A549 (cell line): ENCODE measurements around the gene THOC2. TPM values are rescaled to one million over a fixed set of nuclear protein-coding genes. Genes with fewer than 3 reads are reported as not detected.
A peak's percentile ranks its signal among the peaks of the same experiment; 100 is the strongest.

Experiments used
- ATAC-seq, 2 experiments: fragments of 200-7000 bp in 1 of 2; fragments of >200 bp in 1 of 2; cut with Nextera tagmentation in 1 of 2; cut with Tn5 transposase in 1 of 2; 3 replicates each; pipeline versions ENCODE4 v1.8.0 to v1.9.1; 2018 to 2020; ENCODE audit warnings: mild to moderate bottlenecking in 1 of 2, moderate library complexity in 1 of 2
- CTCF ChIA-PET: fragments of 300-600 bp; sonication (Branson Sonifier 250); formaldehyde crosslinking; extraction: SDS; loops from one replicate; lab custom pipeline; 2021; ENCODE audit warnings: antibody characterized with exemption, inconsistent platforms; lab: Yijun Ruan, JAX
- POLR2A ChIA-PET: fragments of 350-600 bp; formaldehyde crosslinking; extraction: SDS; loops from one replicate; lab custom pipeline; 2021; ENCODE audit warnings: antibody characterized with exemption, inconsistent platforms; lab: Yijun Ruan, JAX
- DNase-seq, 2 experiments: peaks; one replicate each; pipeline versions ENCODE4 v3.0.0 to v3.0.0-alpha.2; 2011 to 2016; ENCODE audit warnings: low read depth in 1 of 2, low spot score in 1 of 2
- FAIRE-seq: peaks from 2 replicates; lab custom pipeline; 2011; peaks lifted over from hg19 to GRCh38; lab: Jason Lieb, UNC
- H3K27ac ChIP-seq, 2 experiments: fragments of >200 bp; sonication (Bioruptor Twin); formaldehyde crosslinking; 3 replicates each; pipeline ENCODE4 v1.5.1; 2016 to 2017
- H3K4me1 ChIP-seq: fragments of >200 bp; sonication (Bioruptor Twin); formaldehyde crosslinking; 3 replicates; pipeline ENCODE4 v1.6.1; 2016
- H3K4me2 ChIP-seq: fragments of >200 bp; sonication (Bioruptor Twin); formaldehyde crosslinking; 3 replicates; pipeline ENCODE4 v1.6.1; 2016
- H3K4me3 ChIP-seq: fragments of >200 bp; sonication (Bioruptor Twin); formaldehyde crosslinking; 3 replicates; pipeline ENCODE4 v1.5.1; 2016
- H3K9me3 ChIP-seq: fragments of >200 bp; sonication (Bioruptor Twin); formaldehyde crosslinking; 3 replicates; pipeline ENCODE4 v1.6.1; 2016
- BHLHE40 ChIP-seq: IDR thresholded peaks from 2 replicates; pipeline ENCODE4 v1.6.1; 2012; ENCODE audit warnings: low read depth, low read length, inconsistent platforms
- CBX2 ChIP-seq: fragments of 200-600 bp; sonication (generic); IDR thresholded peaks from 2 replicates; pipeline ENCODE4 v1.6.1; 2016; ENCODE audit warnings: low read depth, mild to moderate bottlenecking, borderline replicate concordance
- CHD2 ChIP-seq: fragments of 150-350 bp; IDR thresholded peaks from 2 replicates; pipeline ENCODE4 v1.6.1; 2014; ENCODE audit warnings: low read length; ENCODE audit not compliant: partially characterized antibody
- EHF ChIP-seq: fragments of 250-450 bp; sonication (Bioruptor Pico); IDR thresholded peaks from 2 replicates; pipeline ENCODE4 v1.5.0; 2020; ENCODE audit warnings: mild to moderate bottlenecking
- EP300 ChIP-seq, 2 experiments: fragments of >200 bp; sonication (Bioruptor Twin); formaldehyde crosslinking; IDR thresholded peaks; 2 replicates in 1 of 2; 3 replicates in 1 of 2; pipeline ENCODE4 v1.6.1; 2016 to 2017
- ESRRA ChIP-seq: fragments of 150-350 bp; IDR thresholded peaks from 2 replicates; pipeline ENCODE4 v1.6.1; 2014; ENCODE audit warnings: mild to moderate bottlenecking, low read length, borderline replicate concordance
- FOSL2 ChIP-seq, 2 experiments: fragments of 450-650 bp in 1 of 2; fragments of >200 bp in 1 of 2; sonication (Bioruptor Twin) in 1 of 2; formaldehyde crosslinking; IDR thresholded peaks; 2 replicates each; pipeline versions ENCODE4 v1.5.0 to v1.6.1; 2016 to 2020; ENCODE audit warnings: mild to moderate bottlenecking in 1 of 2, moderate library complexity in 1 of 2
- FOXS1 ChIP-seq: fragments of 250-450 bp; sonication (Bioruptor Pico); IDR thresholded peaks from 2 replicates; pipeline ENCODE4 v1.5.0; 2020; ENCODE audit warnings: mild to moderate bottlenecking, moderate library complexity
- HDAC2 ChIP-seq: fragments of 200-600 bp; sonication (generic); IDR thresholded peaks from 2 replicates; pipeline ENCODE4 v1.6.1; 2016
- HMGXB4 ChIP-seq: fragments of 250-450 bp; sonication (Bioruptor Pico); IDR thresholded peaks from 2 replicates; pipeline ENCODE4 v1.5.0; 2021; ENCODE audit warnings: mild to moderate bottlenecking, moderate library complexity, borderline replicate concordance
- HOXB13 ChIP-seq: fragments of 250-450 bp; sonication (Bioruptor Pico); IDR thresholded peaks from 2 replicates; pipeline ENCODE4 v1.5.0; 2020; ENCODE audit warnings: low read depth, mild to moderate bottlenecking, moderate library complexity
- HOXB5 ChIP-seq: fragments of 250-450 bp; sonication (Bioruptor Pico); IDR thresholded peaks from 2 replicates; pipeline ENCODE4 v1.5.0; 2020; ENCODE audit warnings: mild to moderate bottlenecking, moderate library complexity
- JUN ChIP-seq, 2 experiments: fragments of >200 bp; sonication (Bioruptor Twin); formaldehyde crosslinking; IDR thresholded peaks; 2 replicates in 1 of 2; 3 replicates in 1 of 2; pipeline ENCODE4 v1.6.1; 2016 to 2017
- KDM1A ChIP-seq: fragments of 200-600 bp; sonication (generic); IDR thresholded peaks from 2 replicates; pipeline ENCODE4 v1.6.1; 2016; ENCODE audit warnings: low read depth, mild to moderate bottlenecking
- KDM5A ChIP-seq: fragments of 200-600 bp; sonication (generic); IDR thresholded peaks from 2 replicates; pipeline ENCODE4 v1.6.1; 2016; ENCODE audit warnings: antibody characterized with exemption, mild to moderate bottlenecking
- MAZ ChIP-seq: fragments of 150-350 bp; IDR thresholded peaks from 2 replicates; pipeline ENCODE4 v1.6.1; 2014; ENCODE audit warnings: antibody characterized with exemption, low read depth, low read length, borderline replicate concordance
- NFE2L2 ChIP-seq: fragments of 150-350 bp; conservative IDR thresholded peaks from 2 replicates; pipeline ENCODE4 v1.6.1; 2014; ENCODE audit warnings: low read length
- NPAS2 ChIP-seq: fragments of 250-450 bp; sonication (Bioruptor Pico); IDR thresholded peaks from 2 replicates; pipeline ENCODE4 v1.8.0; 2022; ENCODE audit warnings: mild to moderate bottlenecking, moderate library complexity, borderline replicate concordance
- PHF8 ChIP-seq: fragments of 200-600 bp; sonication (generic); IDR thresholded peaks from 2 replicates; pipeline ENCODE4 v1.6.1; 2016; ENCODE audit warnings: low read depth, mild to moderate bottlenecking, antibody characterized with exemption, moderate library complexity, borderline replicate concordance
- POLR2A ChIP-seq: IDR thresholded peaks from 2 replicates; pipeline ENCODE4 v1.6.1; 2012; ENCODE audit warnings: mild to moderate bottlenecking, low read length
- POLR2AphosphoS2 ChIP-seq: conservative IDR thresholded peaks from 2 replicates; pipeline ENCODE4 v1.6.1; 2012; ENCODE audit warnings: low read length, improper control_type of control experiment, inconsistent platforms
- RAD21 ChIP-seq, 2 experiments: fragments of >200 bp in 1 of 2; sonication (Bioruptor Twin) in 1 of 2; formaldehyde crosslinking in 1 of 2; IDR thresholded peaks in 1 of 2; conservative IDR thresholded peaks in 1 of 2; 2 replicates in 1 of 2; 3 replicates in 1 of 2; pipeline ENCODE4 v1.6.1; 2012 to 2018; ENCODE audit warnings: inconsistent platforms in 1 of 2
- RFX5 ChIP-seq: fragments of 450-650 bp; IDR thresholded peaks from 2 replicates; pipeline ENCODE4 v1.7.1; 2014; ENCODE audit warnings: antibody characterized with exemption, mild to moderate bottlenecking, moderate library complexity
- RNF2 ChIP-seq: fragments of 200-600 bp; sonication (generic); IDR thresholded peaks from 2 replicates; pipeline ENCODE4 v1.6.1; 2016; ENCODE audit warnings: low read depth, mild to moderate bottlenecking, antibody characterized with exemption, moderate library complexity, borderline replicate concordance
- SREBF2 ChIP-seq: fragments of 450-650 bp; IDR thresholded peaks from 2 replicates; pipeline ENCODE4 v1.6.1; 2014; ENCODE audit warnings: mild to moderate bottlenecking, moderate library complexity
- ZFP36 ChIP-seq: fragments of 450-650 bp; IDR thresholded peaks from 2 replicates; pipeline ENCODE4 v1.6.1; 2014; ENCODE audit warnings: borderline replicate concordance; ENCODE audit not compliant: partially characterized antibody
- ZNF302 ChIP-seq: fragments of 250-450 bp; sonication (Bioruptor Pico); IDR thresholded peaks from 2 replicates; pipeline ENCODE4 v1.9.0; 2021; ENCODE audit warnings: inconsistent platforms, mild to moderate bottlenecking, moderate library complexity
- ZSCAN20 ChIP-seq: fragments of 250-450 bp; sonication (Bioruptor Pico); IDR thresholded peaks from 2 replicates; pipeline ENCODE4 v1.8.0; 2022; ENCODE audit warnings: mild to moderate bottlenecking, moderate library complexity
- WGBS: methylation state at CpG from one replicate; pipeline ENCODE4 v1.1.6; 2017; ENCODE audit errors: missing lambda C conversion rate; 5-methylcytosine and 5-hydroxymethylcytosine counted together
- polyA minus RNA-seq: library from RNA; depleted of rRNA, polyadenylated mRNA; stranded (reverse); fragments of >200 nt; gene quantifications from 2 replicates; pipeline ENCODE4 v1.2.3, GENCODE V29; 2011; rRNA and poly(A)+ RNA removed
- polyA plus RNA-seq, 4 experiments: library from polyadenylated mRNA; depleted of rRNA in 3 of 4; stranded (reverse); fragments of >200 nt; fragmentation: RNase III in 1 of 4; extraction: RNeasy Plus Mini Kit Qiagen cat#74134 plus additional on column Dnase treatment in 1 of 4; gene quantifications; 2 replicates in 3 of 4; 3 replicates in 1 of 4; pipeline ENCODE4 v1.2.3, GENCODE V29; 2011 to 2017
- TF ChIP-seq, protein P1 (sequence below): IDR thresholded peaks from 2 replicates; pipeline ENCODE4 v1.6.1; 2012; ENCODE audit warnings: low read depth, borderline replicate concordance
- TF ChIP-seq, protein P2 (sequence below): fragments of 150-350 bp; IDR thresholded peaks from 2 replicates; pipeline ENCODE4 v1.6.1; 2014; ENCODE audit warnings: low read depth, mild to moderate bottlenecking, low read length
- TF ChIP-seq, protein P3 (sequence below): IDR thresholded peaks from 2 replicates; pipeline ENCODE4 v1.6.1; 2012
- TF ChIP-seq, protein P4 (sequence below): fragments of >200 bp; sonication (Bioruptor Twin); formaldehyde crosslinking; IDR thresholded peaks from 3 replicates; pipeline ENCODE4 v1.6.1; 2016

The THOC2 gene
- 119 and 155 TPM in 2 replicates for polyA plus RNA-seq (2011; rRNA removed)
- 21.8 and 23.0 TPM in 2 replicates for polyA plus RNA-seq (2012; cell fraction: cytosol; rRNA removed)
- 26.2 and 46.4 TPM in 2 replicates for polyA plus RNA-seq (2012; cell fraction: nucleus; rRNA removed)
- 54.4 to 62.0 TPM (median 61.8 TPM) in 3 replicates for polyA plus RNA-seq (2017; fragmentation: RNase III; extraction: RNeasy Plus Mini Kit Qiagen cat#74134 plus additional on column Dnase treatment)
- polyA minus RNA-seq: 42.6 and 47.7 TPM in 2 replicates

DNA sequence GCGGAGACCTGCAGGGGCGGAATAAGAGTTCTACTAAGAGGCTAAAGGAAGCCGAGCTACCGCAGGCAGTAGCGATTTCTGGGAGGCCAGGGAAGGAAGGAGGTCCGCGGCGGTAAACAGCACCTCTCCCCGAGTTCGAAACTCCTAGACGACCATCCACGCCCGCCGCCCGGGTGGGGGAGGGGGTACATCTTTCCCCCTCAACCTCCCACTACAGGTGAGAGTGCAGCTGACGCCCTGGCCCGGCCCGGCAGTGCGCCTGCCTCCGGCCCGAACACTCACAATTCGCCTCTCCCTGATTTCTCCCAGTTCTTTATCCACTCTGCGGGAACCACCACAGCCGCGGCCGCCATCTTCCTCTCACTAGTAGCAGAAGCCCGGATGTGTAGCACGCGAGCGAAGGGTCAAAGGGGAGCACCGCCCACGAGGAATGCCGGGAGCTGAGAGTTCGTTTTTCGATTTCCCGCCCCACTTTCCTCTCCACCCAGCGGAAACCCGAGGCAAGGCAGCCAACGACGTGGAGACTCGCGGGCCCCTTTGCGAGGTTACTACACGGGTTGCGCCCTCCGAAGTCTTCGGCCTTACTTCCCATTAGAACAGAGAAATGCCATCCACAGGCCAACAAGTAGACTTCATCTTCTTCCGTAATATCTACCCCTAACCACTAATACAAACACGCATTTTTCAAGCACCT lies at the start of gene THOC2:
Gene THOC2 (minus strand): TSS at position 383 of the 694 bp plus-strand sequence. CDS start 30 bp downstream, at position 353.
- H3K4me1 ChIP-seq: peaks cover 37% of the 10 kb centered on the region; the same call in 2 of the 3 replicates
- peak; percentile 96 to 98 for ATAC-seq
- H3K27ac ChIP-seq: peak within 1 kb of the TSS; percentile 89 to 98
- DNase-seq: peak; percentile 77 to 91
- H3K4me3 ChIP-seq: peak within 1 kb of the TSS; percentile 80
- H3K9me3 ChIP-seq: no peaks in the 10 kb centered on the region
- WGBS: 2% methylated on average over 42 of the region's 49 CpGs
- peak within 1 kb of the TSS; percentile 90 for H3K4me2 ChIP-seq
- CTCF ChIA-PET: interaction anchor here (0.6 to 1.8 kb wide), 7 partner anchors 9 to 137 kb away, joined by 3 to 8 read pairs (median 3); no protein-coding TSS in a partner anchor
- POLR2A ChIA-PET: interaction anchor here (0.7 to 1.4 kb wide), 5 partner anchors 12 to 45 kb away, joined by 3 to 10 read pairs (median 5); no protein-coding TSS in a partner anchor
- no peak for FAIRE-seq
- TF ChIP-seq RAD21 (conservative IDR thresholded peaks at IDR 0.05 in 1 of 2, IDR thresholded peaks at IDR 0.05 in 1 of 2) (peak in 1 of 2 experiments; percentile 37; a peak in 2 of 5 replicates), HOXB13 (CRISPR knock-in tag) (no peak), ZNF302 (CRISPR knock-in tag) (no peak), NFE2L2 (no peak), KDM5A (peak; percentile 84), POLR2AphosphoS2 (no peak), NPAS2 (CRISPR knock-in tag) (no peak), MAZ (no peak), FOXS1 (CRISPR knock-in tag) (no peak), JUN (IDR thresholded peaks at IDR 0.05) (peak; percentile 63 to 90), RNF2 (no peak), ESRRA (no peak), POLR2A (peak; percentile 44), PHF8 (peak; percentile 74; the same call in 1 of the 2 replicates), BHLHE40 (peak; percentile 80), HDAC2 (no peak), RFX5 (no peak), ZSCAN20 (no peak), HMGXB4 (CRISPR knock-in tag) (0 out of 2 replicates have a peak, but pooled peaks have one; percentile 33), KDM1A (no peak), HOXB5 (CRISPR knock-in tag) (no peak), FOSL2 (IDR thresholded peaks at IDR 0.05) (no peak), FOSL2 (CRISPR knock-in tag; IDR thresholded peaks at IDR 0.05) (no peak), ZFP36 (no peak), CBX2 (no peak), EP300 (IDR thresholded peaks at IDR 0.05) (no peak), SREBF2 (no peak), EHF (no peak), CHD2 (no peak)
- TF ChIP-seq, protein P1, sequence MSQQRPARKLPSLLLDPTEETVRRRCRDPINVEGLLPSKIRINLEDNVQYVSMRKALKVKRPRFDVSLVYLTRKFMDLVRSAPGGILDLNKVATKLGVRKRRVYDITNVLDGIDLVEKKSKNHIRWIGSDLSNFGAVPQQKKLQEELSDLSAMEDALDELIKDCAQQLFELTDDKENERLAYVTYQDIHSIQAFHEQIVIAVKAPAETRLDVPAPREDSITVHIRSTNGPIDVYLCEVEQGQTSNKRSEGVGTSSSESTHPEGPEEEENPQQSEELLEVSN: peak; percentile 89
- TF ChIP-seq, protein P2, sequence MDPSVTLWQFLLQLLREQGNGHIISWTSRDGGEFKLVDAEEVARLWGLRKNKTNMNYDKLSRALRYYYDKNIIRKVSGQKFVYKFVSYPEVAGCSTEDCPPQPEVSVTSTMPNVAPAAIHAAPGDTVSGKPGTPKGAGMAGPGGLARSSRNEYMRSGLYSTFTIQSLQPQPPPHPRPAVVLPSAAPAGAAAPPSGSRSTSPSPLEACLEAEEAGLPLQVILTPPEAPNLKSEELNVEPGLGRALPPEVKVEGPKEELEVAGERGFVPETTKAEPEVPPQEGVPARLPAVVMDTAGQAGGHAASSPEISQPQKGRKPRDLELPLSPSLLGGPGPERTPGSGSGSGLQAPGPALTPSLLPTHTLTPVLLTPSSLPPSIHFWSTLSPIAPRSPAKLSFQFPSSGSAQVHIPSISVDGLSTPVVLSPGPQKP: no peak
- TF ChIP-seq, protein P3, sequence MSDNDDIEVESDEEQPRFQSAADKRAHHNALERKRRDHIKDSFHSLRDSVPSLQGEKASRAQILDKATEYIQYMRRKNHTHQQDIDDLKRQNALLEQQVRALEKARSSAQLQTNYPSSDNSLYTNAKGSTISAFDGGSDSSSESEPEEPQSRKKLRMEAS: peak; percentile 94
- TF ChIP-seq, protein P4, sequence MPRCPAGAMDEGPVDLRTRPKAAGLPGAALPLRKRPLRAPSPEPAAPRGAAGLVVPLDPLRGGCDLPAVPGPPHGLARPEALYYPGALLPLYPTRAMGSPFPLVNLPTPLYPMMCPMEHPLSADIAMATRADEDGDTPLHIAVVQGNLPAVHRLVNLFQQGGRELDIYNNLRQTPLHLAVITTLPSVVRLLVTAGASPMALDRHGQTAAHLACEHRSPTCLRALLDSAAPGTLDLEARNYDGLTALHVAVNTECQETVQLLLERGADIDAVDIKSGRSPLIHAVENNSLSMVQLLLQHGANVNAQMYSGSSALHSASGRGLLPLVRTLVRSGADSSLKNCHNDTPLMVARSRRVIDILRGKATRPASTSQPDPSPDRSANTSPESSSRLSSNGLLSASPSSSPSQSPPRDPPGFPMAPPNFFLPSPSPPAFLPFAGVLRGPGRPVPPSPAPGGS: peak; percentile 69; the same call in 2 of the 3 replicates
- TF ChIP-seq, all 56 proteins: peak for 10
